ENCODE data around the gene ZNF593OS. TPM values are rescaled to one million over a fixed set of nuclear protein-coding genes. Genes with fewer than 3 reads are reported as not detected.

The ZNF593OS gene
- polyA plus RNA-seq, 2 donors = 0.12 to 0.22 TPM

DNA sequence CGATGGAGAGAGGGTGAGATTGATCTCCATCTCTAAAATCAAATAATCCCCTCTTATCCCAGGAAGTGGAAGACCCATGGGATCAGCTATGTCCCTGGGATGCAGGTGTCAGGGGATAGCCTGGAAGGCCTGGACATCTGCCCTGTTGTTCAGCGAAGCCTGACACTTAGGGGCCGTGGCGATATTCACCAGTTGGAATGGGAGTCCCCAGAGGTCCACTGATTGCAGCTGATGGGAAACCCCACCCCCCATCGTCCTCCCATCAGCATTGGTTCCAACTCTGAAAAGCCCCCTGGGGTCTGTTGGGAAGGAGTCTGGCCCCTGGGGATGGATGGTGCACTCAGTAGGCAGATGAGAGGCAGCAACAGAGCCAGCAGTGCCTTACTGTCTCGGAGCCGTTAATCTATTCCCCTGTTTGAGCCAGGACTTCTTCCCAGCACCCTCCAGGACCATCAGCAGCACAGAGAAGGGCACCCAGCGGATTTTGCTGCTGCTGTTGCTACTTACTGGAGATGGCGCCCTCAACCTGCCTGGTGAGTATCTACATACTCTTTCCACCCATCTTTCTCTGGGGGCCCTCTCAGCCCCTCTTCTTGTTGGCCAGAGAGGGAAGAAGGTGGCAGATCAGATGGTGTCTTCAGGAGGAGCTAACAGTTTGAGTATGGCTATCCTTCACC, 32.1 kb upstream of the ZNF593OS start:
- no peaks in the 10 kb centered on the region for H3K27me3 ChIP-seq (ENCODE audit: control insufficient read depth in 1 of 2, insufficient read depth in 2 of 2, low read length in 2 of 2)
- no peaks in the 10 kb centered on the region for H3K9me3 ChIP-seq (ENCODE audit: control insufficient read depth in 2 of 2, insufficient read depth in 1 of 2, low read depth in 1 of 2, low read length in 1 of 2)
- H3K36me3 ChIP-seq (ENCODE audit: control insufficient read depth in 2 of 2, insufficient read depth in 2 of 2, low read length in 1 of 2) = no peaks in the 10 kb centered on the region
- WGBS, 2 donors = 80 to 84% methylated on average over 9 of the region's 9 CpGs
- no peak overlapping the region for H3K27ac ChIP-seq (ENCODE audit: low read depth in 2 of 2, low read length in 1 of 2)
- H3K4me3 ChIP-seq (ENCODE audit: low read depth in 1 of 2, low read length in 2 of 2) = no peak overlapping the region
- peaks cover 0 to 5% of the 10 kb centered on the region in 2 donors for H3K4me1 ChIP-seq (ENCODE audit: control insufficient read depth in 2 of 2, insufficient read depth in 2 of 2, low read length in 1 of 2)

DNA sequence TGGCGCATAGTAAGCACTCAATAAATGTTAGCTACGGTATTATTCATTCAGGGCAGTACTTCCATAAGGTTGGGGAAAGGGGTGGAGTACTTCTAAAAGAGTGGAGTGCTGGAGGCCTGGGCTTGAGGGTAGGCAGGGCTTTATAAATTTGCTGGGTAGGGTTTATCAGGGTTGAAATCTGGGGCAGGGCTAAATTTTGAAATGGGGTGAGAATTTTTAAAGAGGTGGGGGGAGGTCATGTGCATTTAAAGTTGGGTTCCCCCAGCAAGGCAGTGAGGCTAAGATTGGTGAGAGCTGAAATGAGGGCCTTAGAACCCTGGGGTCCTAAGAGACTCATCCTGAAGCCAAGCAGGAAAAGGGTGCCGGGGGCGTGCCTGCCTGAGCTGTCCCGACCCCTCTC, 28.8 kb upstream of the ZNF593OS start:
- 89 to 94% methylated on average over 5 of the region's 5 CpGs for WGBS, 2 donors
- Histone ChIP-seq H3K9me3 (ENCODE audit: control insufficient read depth in 2 of 2, insufficient read depth in 1 of 2, low read depth in 1 of 2, low read length in 1 of 2) (no peaks in the 10 kb centered on the region), H3K27ac (ENCODE audit: low read depth in 2 of 2, low read length in 1 of 2) (no peak overlapping the region), H3K36me3 (ENCODE audit: control insufficient read depth in 2 of 2, insufficient read depth in 2 of 2, low read length in 1 of 2) (no peaks in the 10 kb centered on the region), H3K4me1 (ENCODE audit: control insufficient read depth in 2 of 2, insufficient read depth in 2 of 2, low read length in 1 of 2) (peaks cover 0 to 5% of the 10 kb centered on the region in 2 donors), H3K27me3 (ENCODE audit: control insufficient read depth in 1 of 2, insufficient read depth in 2 of 2, low read length in 2 of 2) (no peaks in the 10 kb centered on the region), H3K4me3 (ENCODE audit: low read depth in 1 of 2, low read length in 2 of 2) (no peak overlapping the region)

GRCh38 chr1:26197813-26198212, 26.2 kb upstream of the ZNF593OS start:
- Histone ChIP-seq H3K27me3 (ENCODE audit: control insufficient read depth in 1 of 2, insufficient read depth in 2 of 2, low read length in 2 of 2) (no peaks in the 10 kb centered on the region), H3K9me3 (ENCODE audit: control insufficient read depth in 2 of 2, insufficient read depth in 1 of 2, low read depth in 1 of 2, low read length in 1 of 2) (no peaks in the 10 kb centered on the region)
- WGBS, 2 donors = 85 to 91% methylated on average over 11 of the region's 11 CpGs

GRCh38 chr1:26197301-26197700, 25.7 kb upstream of the ZNF593OS start:
- 90 to 92% methylated on average over 3 of the region's 3 CpGs for WGBS, 2 donors
- peaks cover 0 to 5% of the 10 kb centered on the region in 2 donors for H3K4me1 ChIP-seq (ENCODE audit: control insufficient read depth in 2 of 2, insufficient read depth in 2 of 2, low read length in 1 of 2)
- H3K4me3 ChIP-seq (ENCODE audit: low read depth in 1 of 2, low read length in 2 of 2) = no peak overlapping the region
- H3K27ac ChIP-seq (ENCODE audit: low read depth in 2 of 2, low read length in 1 of 2) = no peak overlapping the region
- H3K9me3 ChIP-seq (ENCODE audit: control insufficient read depth in 2 of 2, insufficient read depth in 1 of 2, low read depth in 1 of 2, low read length in 1 of 2) = no peaks in the 10 kb centered on the region
- H3K27me3 ChIP-seq (ENCODE audit: control insufficient read depth in 1 of 2, insufficient read depth in 2 of 2, low read length in 2 of 2) = no peaks in the 10 kb centered on the region
- no peaks in the 10 kb centered on the region for H3K36me3 ChIP-seq (ENCODE audit: control insufficient read depth in 2 of 2, insufficient read depth in 2 of 2, low read length in 1 of 2)

More at GRCh38 chr1:26197813-26198212, 26.2 kb upstream of the ZNF593OS start:
- Histone ChIP-seq H3K4me1 (ENCODE audit: control insufficient read depth in 2 of 2, insufficient read depth in 2 of 2, low read length in 1 of 2) (peaks cover 0 to 5% of the 10 kb centered on the region in 2 donors), H3K4me3 (ENCODE audit: low read depth in 1 of 2, low read length in 2 of 2) (no peak overlapping the region), H3K36me3 (ENCODE audit: control insufficient read depth in 2 of 2, insufficient read depth in 2 of 2, low read length in 1 of 2) (no peaks in the 10 kb centered on the region), H3K27ac (ENCODE audit: low read depth in 2 of 2, low read length in 1 of 2) (no peak overlapping the region)

- Histone ChIP-seq H3K4me1 (ENCODE audit: control insufficient read depth in 2 of 2, insufficient read depth in 2 of 2, low read length in 1 of 2) (no peaks in the 10 kb centered on the region), H3K27ac (ENCODE audit: low read depth in 2 of 2, low read length in 1 of 2) (no peak overlapping the region), H3K9me3 (ENCODE audit: control insufficient read depth in 2 of 2, insufficient read depth in 1 of 2, low read depth in 1 of 2, low read length in 1 of 2) (no peaks in the 10 kb centered on the region), H3K4me3 (ENCODE audit: low read depth in 1 of 2, low read length in 2 of 2) (no peak overlapping the region), H3K27me3 (ENCODE audit: control insufficient read depth in 1 of 2, insufficient read depth in 2 of 2, low read length in 2 of 2) (no peaks in the 10 kb centered on the region), H3K36me3 (ENCODE audit: control insufficient read depth in 2 of 2, insufficient read depth in 2 of 2, low read length in 1 of 2) (no peaks in the 10 kb centered on the region)
- WGBS, 2 donors = 56 to 72% methylated on average over 3 of the region's 3 CpGs
Observed at GRCh38 chr1:26195805-26196204, 24.2 kb upstream of the ZNF593OS start.

GRCh38 chr1:26191739-26192138, 20.1 kb upstream of the ZNF593OS start:
- 47 to 53% methylated on average over 3 of the region's 3 CpGs for WGBS, 2 donors
- no peaks in the 10 kb centered on the region for H3K4me1 ChIP-seq (ENCODE audit: control insufficient read depth in 2 of 2, insufficient read depth in 2 of 2, low read length in 1 of 2)

GRCh38 chr1:26190373-26190987, 18.8 kb upstream of the ZNF593OS start, which contains the start of gene CATSPER4:
Gene CATSPER4, plus strand, starts transcription at chr1:26190602. Its CDS starts 26 bp downstream, at chr1:26190628.
- H3K36me3 ChIP-seq (ENCODE audit: control insufficient read depth in 2 of 2, insufficient read depth in 2 of 2, low read length in 1 of 2) = peaks cover 0 to 16% of the 10 kb centered on the region in 2 donors
- no peaks in the 10 kb centered on the region for H3K27me3 ChIP-seq (ENCODE audit: control insufficient read depth in 1 of 2, insufficient read depth in 2 of 2, low read length in 2 of 2)
- no peaks in the 10 kb centered on the region for H3K9me3 ChIP-seq (ENCODE audit: control insufficient read depth in 2 of 2, insufficient read depth in 1 of 2, low read depth in 1 of 2, low read length in 1 of 2)
- no peak within 1 kb of the TSS for H3K27ac ChIP-seq (ENCODE audit: low read depth in 2 of 2, low read length in 1 of 2)
- 50 to 60% methylated on average over 16 of the region's 16 CpGs for WGBS, 2 donors
- no peaks in the 10 kb centered on the region for H3K4me1 ChIP-seq (ENCODE audit: control insufficient read depth in 2 of 2, insufficient read depth in 2 of 2, low read length in 1 of 2)
- no peak within 1 kb of the TSS for H3K4me3 ChIP-seq (ENCODE audit: low read depth in 1 of 2, low read length in 2 of 2)

More at GRCh38 chr1:26191739-26192138, 20.1 kb upstream of the ZNF593OS start:
- no peak overlapping the region for H3K4me3 ChIP-seq (ENCODE audit: low read depth in 1 of 2, low read length in 2 of 2)
- no peaks in the 10 kb centered on the region for H3K9me3 ChIP-seq (ENCODE audit: control insufficient read depth in 2 of 2, insufficient read depth in 1 of 2, low read depth in 1 of 2, low read length in 1 of 2)
- H3K27ac ChIP-seq (ENCODE audit: low read depth in 2 of 2, low read length in 1 of 2) = no peak overlapping the region
- H3K36me3 ChIP-seq (ENCODE audit: control insufficient read depth in 2 of 2, insufficient read depth in 2 of 2, low read length in 1 of 2) = peaks cover 0 to 11% of the 10 kb centered on the region in 2 donors
- H3K27me3 ChIP-seq (ENCODE audit: control insufficient read depth in 1 of 2, insufficient read depth in 2 of 2, low read length in 2 of 2) = no peaks in the 10 kb centered on the region

- no peaks in the 10 kb centered on the region for H3K4me1 ChIP-seq (ENCODE audit: control insufficient read depth in 2 of 2, insufficient read depth in 2 of 2, low read length in 1 of 2)
- peaks cover 0 to 18% of the 10 kb centered on the region in 2 donors for H3K36me3 ChIP-seq (ENCODE audit: control insufficient read depth in 2 of 2, insufficient read depth in 2 of 2, low read length in 1 of 2)
- no peaks in the 10 kb centered on the region for H3K9me3 ChIP-seq (ENCODE audit: control insufficient read depth in 2 of 2, insufficient read depth in 1 of 2, low read depth in 1 of 2, low read length in 1 of 2)
- no peak overlapping the region for H3K27ac ChIP-seq (ENCODE audit: low read depth in 2 of 2, low read length in 1 of 2)
- no peaks in the 10 kb centered on the region for H3K27me3 ChIP-seq (ENCODE audit: control insufficient read depth in 1 of 2, insufficient read depth in 2 of 2, low read length in 2 of 2)
- H3K4me3 ChIP-seq (ENCODE audit: low read depth in 1 of 2, low read length in 2 of 2) = no peak overlapping the region
- 78 to 83% methylated on average over 7 of the region's 7 CpGs for WGBS, 2 donors
Observed at GRCh38 chr1:26189751-26190275, 18.2 kb upstream of the ZNF593OS start.

- Histone ChIP-seq H3K9me3 (ENCODE audit: control insufficient read depth in 2 of 2, insufficient read depth in 1 of 2, low read depth in 1 of 2, low read length in 1 of 2) (no peaks in the 10 kb centered on the region), H3K27me3 (ENCODE audit: control insufficient read depth in 1 of 2, insufficient read depth in 2 of 2, low read length in 2 of 2) (no peaks in the 10 kb centered on the region), H3K4me3 (ENCODE audit: low read depth in 1 of 2, low read length in 2 of 2) (no peak overlapping the region), H3K4me1 (ENCODE audit: control insufficient read depth in 2 of 2, insufficient read depth in 2 of 2, low read length in 1 of 2) (no peaks in the 10 kb centered on the region), H3K36me3 (ENCODE audit: control insufficient read depth in 2 of 2, insufficient read depth in 2 of 2, low read length in 1 of 2) (peaks cover 0 to 19% of the 10 kb centered on the region in 2 donors), H3K27ac (ENCODE audit: low read depth in 2 of 2, low read length in 1 of 2) (no peak overlapping the region)
- 76 to 80% methylated on average over 6 of the region's 6 CpGs for WGBS, 2 donors
Observed at GRCh38 chr1:26189331-26189730, 17.7 kb upstream of the ZNF593OS start.
